GM20431 (cell line): ENCODE measurements around the gene CWC27.

ENCODE experiments used
- in situ Hi-C: fragments of 300-500 bp; cut with MseI, MboI; formaldehyde crosslinking; loops from one replicate; pipeline ENCODE4 v1.15.0; 2020; ENCODE audit warnings: low sequenced_read_pairs; ENCODE audit not compliant: unreplicated experiment

The CWC27 gene

DNA sequence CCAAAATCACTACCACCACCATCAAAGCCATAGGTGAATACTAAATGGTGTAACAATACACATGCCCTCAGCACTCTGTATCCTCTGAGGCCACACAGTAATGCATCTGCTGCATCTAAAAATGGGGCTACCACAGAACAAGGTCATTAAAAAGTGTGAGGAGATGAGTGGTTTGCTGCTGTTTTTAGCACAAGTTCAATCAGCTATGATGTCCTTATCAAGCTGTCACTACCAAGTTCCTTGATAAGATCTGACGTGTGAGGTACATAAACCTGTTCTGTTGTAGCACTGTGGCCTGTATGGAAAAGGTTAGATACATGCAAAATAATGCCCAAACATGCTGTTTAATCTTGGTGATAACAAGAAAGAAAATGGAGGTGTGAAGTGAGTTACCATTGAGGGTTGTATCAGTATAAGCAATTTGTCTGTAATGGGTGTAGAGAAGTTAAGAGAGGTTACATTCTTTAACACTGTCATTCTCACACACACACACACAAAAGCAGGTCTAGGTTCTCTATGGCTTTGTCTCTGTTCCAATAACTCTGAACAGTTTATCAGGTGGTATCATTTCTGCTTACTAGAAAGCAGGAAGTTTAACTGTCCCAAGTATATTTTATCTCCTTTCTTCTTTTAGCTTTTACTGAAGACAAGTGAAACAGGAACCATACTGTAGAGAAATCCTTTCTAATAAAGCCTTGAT, 252.9 kb downstream of the CWC27 start:
- in situ Hi-C loops = no loop called here

DNA sequence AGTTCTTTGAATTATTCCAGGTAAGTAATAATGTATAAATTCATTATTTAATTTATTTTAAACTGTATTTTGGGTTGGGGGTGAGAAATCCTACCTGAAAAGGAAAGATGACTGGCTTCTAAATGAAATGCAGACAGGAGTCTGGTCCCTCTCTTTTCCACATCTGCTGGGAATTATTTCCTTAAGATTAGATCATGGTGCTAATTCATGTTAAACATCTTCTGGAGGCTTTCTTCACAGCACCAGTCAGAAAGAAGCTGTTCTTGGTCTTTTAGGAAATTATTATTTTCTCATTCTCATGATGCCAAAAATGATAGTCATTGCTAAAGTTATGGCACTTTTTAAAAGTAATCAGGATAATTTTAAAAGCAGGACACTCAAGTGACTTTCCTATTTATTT, 254.2 kb downstream of the CWC27 start:
- in situ Hi-C loops = no loop called here

DNA sequence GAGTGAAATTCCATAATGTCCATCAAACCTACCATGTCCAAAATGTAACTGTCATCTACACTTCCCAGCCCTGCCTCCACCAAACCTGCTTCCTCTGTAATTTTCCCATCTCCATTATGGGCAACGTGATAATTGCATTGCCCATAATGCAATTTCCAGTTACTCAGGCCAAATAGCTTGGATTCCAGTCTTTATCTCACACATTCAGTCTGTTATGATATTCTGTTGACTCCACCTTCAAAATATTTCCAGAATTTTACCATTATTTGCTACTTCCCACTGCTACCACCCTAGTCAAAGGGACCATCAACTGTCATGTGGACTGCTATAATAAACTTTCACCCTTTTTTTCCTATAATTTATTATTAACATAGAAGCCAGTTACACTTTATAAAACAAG, 256.0 kb downstream of the CWC27 start:
- in situ Hi-C loops = no loop called here

DNA sequence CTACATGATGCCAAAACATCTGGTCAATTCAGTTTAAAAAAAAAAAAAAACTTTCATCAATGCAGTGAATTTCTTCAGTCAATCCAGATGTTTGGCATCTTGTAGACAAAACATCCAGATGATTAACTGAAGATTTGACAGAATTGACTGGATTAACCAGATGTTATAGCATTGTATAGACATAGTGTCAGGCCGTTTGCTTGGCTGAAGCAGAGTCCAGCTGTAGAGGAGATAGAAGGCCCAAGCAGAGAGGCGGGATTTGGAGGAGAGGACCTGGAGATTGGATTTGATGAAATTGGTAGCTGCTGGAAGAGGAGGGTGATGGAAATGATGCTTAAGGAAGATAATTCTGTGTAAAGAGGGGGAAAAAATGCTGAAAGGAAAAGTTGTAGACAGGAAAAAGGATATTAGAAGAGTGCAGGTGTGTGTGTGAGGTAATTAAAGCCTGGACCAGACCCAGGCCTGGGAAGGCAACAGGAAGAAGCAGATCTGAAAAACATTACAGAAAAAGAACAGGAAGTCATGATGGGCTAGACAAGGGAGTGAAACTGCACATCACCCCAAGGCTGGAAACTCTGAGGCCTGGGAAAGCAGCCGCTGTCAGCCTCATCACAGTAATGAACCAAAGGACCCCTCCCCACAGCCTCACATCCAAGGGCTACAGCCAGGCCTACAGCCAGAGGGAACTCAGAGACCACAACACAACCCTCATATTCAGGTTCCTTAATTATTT, 258.3 kb downstream of the CWC27 start:
- in situ Hi-C loops = no loop called here

DNA sequence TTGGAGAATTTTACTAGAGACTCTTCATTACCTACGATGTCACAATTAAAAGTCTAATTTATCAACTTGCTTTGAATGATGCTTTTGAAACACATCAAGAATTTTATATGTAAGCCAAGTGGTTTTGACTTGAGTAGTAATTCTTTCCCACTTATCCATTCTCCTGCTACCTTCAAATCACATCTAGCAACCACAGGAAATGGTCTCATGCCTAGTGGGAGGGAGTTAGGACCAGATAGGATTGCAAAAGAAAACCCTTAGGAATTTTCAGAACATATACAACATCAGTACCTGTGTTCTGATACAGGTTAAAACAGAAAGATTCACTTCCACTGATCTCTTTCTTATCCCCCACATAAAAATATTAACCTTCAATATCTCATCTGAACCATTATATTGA, 260.4 kb downstream of the CWC27 start:
- in situ Hi-C loops = no loop called here

DNA sequence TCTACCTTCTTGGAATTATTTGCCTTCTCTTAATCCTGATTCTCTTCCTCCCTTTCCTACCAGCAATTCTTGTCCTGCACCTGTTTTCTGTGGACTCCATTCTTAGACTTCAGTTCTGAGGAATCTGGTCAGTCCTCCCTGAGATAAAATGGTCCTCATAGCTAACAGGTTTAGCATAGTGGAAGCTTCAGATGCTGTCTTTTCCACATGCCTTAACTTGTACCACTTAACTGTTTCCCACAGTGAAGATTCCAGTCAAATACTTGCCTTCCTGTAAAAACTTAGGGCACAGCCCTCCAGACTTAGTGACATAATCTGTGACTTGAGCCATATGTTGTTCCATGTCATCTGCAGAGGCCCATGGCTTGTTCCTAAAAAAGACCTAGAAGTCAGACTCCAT, 261.3 kb downstream of the CWC27 start:
- in situ Hi-C loops = no loop called here

DNA sequence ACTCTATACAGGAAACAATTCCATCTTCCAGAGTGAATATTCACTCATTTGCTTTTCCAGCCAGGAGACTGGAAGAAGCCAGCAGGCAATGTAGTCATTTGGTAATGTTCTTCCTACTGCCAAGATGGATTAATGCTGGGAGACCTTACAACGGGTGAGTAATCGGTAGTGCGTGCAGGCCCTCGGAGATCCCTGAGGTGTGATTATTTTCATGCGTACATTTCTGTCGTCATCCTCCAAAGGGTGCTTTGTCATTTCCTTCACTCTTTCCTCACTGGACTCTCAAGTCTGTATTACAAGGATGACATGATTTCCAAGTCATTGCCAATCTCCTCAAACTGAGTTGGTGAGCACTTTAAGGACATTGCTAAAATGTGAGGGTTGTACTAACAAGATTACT, 263.5 kb downstream of the CWC27 start:
- in situ Hi-C loops = no loop called here

DNA sequence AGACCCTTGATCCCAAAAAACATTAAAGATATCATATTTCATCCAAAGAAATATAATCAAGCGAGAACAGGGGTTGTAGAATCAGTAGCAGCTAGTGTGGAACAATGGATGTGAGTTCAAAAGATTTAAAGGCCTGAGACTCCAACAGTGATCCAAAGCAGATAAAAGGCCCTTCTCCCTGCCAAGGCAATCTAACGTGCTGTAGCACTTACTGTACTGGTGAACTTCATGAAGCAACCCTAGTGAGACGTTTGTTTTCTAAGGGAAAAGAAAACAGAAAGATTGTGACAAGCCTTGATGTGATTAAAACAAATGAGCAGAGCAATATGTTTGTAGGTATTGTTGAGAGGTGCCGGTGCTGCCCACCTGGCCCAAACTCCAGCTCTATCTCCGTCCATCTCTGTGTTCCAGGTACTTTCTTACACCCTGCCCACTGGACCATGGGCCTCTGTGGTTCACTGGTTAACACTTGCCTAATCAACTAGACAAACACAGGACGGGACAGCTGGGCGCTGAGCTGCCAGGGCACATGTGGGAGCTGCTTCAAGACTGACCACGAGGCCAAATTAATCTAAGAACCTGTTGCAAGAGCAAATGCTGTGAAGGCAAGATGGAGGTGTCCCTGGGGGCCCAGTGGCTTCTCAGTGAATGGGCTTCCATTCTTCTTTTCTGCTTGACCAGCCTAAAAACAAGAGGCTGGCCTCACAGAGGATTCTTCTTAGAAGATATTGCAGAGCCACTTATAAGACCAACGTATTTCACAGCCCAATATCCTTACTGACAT, 265.5 kb downstream of the CWC27 start:
- in situ Hi-C loops = no loop called here

DNA sequence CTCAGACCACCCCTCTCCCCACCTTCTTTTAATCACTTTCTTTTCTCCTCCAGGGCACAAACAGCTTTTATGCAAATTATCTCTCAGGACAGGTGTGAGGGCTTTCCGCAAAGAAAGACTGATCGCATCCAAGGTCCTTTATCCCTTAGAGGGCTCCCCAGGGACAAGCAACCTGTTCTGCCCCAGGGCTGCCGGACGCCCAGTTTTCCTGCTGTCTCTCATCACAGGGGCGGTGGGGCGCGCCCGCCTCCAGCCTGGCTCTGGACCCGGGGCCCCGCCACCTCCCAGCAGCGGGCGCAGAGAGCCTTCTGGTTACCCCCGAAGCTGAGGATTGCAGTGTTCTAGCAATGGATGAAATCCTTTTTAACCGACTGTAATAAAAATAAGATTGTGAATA, 266.1 kb downstream of the CWC27 start:
- in situ Hi-C loops = no loop called here

DNA sequence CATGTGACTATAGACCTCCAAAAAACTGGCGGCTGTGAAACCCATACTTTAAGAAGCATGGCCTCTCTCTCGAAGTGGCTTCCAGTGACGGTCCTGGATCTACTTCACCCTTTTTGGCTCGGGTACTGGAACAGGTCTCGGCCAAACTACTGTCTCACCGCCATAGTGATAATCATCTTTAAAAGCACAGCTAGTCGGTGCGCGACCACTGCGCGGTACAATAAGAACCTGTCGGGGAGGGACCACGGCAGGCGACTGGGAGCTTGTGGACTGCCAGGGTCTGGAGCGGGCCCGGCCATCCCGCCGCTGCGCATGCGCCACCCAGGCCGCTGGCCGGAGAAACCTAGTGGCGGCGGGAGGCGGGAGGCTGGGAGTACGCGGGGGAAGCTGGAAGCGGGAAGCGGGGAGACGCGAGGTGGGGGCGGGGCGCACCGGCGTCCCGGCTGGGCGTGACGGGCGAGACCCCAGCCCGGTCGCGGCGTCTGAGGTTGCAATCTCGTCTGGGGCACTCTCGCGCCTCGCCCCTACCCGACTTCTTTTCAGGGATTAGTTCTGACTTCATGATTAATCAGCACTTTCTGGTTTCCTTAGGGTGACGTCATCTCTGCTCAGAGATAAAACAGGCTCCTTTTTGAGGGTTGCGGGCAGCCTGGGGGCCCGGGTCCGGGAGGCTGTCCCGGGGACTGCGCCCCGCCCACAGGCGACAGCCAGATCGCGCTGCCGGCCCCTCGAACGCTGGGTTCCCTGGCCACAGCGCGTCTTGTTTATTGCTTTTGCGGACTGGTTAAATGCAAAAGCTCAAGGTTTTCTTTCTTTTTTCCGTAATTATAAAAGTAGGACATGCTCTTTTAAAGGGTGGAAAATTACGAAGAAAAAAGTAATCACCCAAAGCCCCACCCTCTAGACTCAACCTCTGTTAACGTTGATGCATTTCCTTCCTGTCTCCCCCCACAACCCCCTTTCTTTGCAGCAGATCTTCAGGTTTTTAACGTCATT, 266.8 kb downstream of the CWC27 start:
- in situ Hi-C loops = no loop called here

DNA sequence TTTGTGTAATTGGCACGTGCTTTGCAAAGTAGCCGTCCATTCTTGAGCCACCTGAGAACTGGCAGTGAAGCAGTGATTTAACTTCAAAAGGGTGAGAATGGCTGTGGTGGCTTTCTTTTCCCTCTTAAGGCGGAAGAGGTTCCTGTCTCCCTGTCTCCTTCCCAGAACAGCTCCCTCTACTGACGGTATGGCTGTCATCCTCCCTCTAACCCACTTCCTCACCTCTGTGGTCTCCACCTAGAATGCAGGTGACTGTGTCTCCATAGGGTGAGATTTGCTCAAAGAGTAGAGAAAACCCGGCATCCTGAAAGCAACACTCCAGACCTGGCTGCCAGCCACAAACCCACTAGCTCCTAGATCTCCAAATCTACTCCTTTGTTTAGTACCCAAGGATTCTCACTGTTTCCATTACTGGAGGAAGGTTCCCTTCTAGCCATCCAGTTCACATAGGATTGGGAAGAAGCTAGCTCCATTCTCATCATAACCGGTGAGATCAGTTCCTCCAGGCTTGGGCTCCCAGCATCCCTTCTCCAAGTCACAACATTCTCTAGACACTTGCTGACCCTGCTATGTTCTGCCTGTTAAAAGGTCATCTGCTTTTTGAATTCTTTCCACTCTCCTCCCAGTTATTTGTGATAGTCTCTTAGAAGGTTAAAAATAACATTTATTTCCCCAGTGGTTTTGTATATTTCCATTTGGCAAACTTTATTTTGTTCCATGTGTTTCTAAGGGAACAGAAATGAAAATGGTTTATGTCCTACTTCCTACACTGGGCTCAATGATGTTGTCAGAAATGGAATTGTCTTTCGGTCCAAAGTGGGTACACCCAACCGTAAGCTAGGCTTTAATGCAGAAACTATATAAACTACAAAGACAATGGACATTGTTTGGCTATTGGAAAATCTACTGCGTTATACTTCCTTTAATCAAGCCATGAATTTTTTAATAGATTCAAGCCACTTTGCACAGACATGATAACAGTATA, 269.4 kb downstream of the CWC27 start:
- in situ Hi-C loops = no loop called here

DNA sequence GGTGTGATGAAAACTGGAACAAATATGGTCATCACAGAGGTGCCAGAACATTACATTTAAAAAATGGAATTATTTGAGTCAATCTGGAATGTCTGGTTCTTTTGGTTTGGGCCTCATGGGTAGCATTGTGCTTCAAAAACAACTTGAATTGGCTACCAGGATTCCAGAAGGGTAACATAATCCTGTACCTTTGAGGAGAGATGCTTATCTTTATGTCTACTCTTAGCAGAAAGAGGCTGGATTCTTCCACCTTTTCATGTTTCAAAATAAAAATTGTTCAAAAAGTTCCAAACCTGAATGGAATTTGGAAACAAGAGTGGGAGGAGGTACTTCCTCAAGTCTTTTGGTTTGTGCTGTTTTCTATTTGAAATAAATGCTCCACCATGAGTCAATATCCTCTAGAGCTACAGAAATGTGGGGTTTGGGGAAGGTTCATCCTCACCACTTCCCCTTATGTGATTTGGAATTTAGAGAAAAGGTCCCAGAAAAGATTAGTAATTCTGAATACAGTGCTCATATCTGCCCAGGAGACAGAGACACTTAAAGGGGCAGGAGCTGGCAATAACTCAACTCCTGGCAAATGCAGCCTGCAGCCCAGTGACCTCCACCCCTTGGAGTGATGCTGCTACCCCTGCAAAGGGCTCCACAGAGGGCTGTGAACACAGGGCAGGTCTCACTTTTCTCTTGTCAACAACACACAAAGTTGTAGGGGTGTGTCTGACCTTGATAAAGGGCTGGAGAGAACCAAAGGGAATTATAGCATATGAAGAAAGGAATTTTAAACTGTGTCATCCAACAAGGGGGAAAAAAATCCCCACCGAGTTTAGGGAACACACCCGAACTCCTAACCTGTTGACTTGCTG, 272.8 kb downstream of the CWC27 start:
- in situ Hi-C loops = no loop called here

DNA sequence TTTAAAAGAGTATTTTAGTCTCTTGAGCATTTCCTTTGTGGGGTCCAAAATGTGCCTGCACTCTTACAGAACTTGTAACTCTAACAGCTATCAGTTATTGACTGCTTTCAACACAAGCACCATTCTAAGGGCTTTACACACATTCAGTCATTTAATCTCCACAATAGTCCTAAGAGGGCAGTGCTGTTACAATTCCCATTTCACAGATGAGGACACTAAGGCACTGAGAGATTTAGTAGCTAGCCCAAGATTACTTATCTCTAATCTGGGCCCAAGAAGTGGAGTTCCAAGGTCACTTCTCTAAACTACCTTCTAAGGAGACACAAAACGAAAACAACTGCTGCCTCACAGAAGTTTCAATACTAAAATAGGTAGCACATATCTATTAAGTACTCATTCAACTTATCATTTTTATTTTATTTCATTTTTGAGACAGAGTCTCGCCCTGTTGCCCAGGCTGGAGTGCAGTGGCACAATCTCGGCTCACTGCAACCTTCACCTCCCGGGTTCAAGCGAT, 275.2 kb downstream of the CWC27 start:
- in situ Hi-C loops = no loop called here

DNA sequence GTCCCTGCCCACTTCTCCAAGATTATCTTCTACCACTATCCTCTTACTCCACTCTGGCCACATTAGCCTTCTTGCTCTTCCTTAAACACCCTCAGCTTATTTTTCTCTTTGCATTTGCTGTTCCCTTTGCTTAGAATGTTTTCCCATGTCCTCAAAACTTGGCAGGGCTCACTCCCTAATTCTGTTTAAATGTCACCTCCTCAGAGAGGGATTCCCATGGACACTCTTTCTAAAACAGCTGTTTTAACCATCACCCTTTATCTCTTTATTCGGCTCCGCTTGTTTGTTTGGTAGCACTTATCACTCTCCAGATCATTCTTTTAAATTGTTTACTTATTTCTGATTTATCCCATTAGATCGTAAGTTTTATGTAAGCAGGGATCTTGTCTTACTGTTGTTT, 278.5 kb downstream of the CWC27 start:
- in situ Hi-C loops = no loop called here

DNA sequence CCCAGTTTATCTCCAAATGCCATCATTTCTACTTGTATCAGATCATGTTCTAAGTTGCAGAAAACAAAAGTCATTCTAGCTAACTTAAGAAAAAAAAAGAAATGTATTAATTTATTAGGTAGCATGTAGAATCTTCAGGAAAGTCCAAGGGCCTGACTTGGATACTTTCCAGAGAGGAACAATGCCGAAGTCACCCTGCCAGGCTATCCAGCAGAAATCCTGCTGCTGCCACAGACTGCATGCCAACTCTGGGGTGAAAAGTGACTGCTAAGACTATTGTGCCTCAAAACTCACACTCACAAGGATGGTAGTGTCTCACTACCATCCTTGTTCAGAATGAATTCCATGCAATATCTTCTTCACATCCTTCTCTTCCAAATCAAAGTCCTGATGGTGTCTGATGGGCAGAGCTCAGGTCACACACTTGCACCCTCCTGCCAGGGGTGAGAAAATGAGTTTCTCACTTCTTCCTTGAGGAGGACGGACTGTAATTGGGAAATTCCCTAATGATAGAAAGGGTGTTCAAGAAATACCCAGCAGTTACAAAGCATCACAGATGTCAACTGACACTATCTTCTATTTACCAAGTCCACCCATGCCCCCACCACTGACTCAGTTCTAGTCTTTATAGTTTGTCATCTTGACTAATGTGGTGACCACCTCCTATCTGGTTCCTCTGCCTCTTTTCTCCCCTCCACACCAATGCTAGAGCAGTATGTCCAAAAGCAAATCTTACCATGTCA, 279.4 kb downstream of the CWC27 start:
- in situ Hi-C loops = no loop called here

DNA sequence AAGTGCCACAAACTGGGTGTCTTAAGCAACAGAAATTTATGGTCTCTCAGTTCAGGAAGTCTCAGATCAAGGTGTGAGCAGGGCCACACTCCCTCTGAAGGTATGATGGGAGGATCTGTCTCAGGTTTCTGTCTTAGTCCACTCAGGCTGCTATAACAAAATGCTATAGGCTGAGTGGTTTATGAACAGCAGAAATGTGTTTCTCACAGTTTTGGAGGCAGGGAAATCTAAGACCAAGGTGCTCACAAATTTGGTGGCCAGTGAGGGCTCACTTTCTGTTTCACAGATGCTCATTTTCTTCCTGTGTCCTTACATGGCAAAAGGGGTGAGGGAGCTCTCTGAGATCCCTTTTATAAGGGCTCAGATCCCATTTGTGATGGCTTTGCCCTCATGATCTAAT, 281.4 kb downstream of the CWC27 start:
- in situ Hi-C loops = no loop called here
